ENCODE measurements around the gene RASA3. TPM values are rescaled to one million over a fixed set of nuclear protein-coding genes. Genes with fewer than 3 reads are reported as not detected.

RASA3 gene
- total RNA-seq, 3 donors from 2014 or later = 7.9 to 19.0 (median 8.4) TPM

GRCh38 chr13:114081761-114082681 is 50.4 kb downstream of the RASA3 start:
- peak in 2 of 3 donors; percentile 25 to 48 for DNase-seq
- Histone ChIP-seq H3K4me3 (no peak overlapping the region), H3K36me3 (ENCODE audit: low read depth) (no peaks in the 10 kb centered on the region), H3K4me1 (ENCODE audit: low read depth) (peaks cover 16% of the 10 kb centered on the region), H3K9me3 (no peaks in the 10 kb centered on the region)
- ATAC-seq = peak; percentile 53
- no peak for TF ChIP-seq CTCF (IDR thresholded peaks at IDR 0.05)
- intact Hi-C loops (cut with DNase I, micrococcal nuclease) = no loop called here

GRCh38 chr13:114080739-114081561 is 51.5 kb downstream of the RASA3 start:
- intact Hi-C loops (cut with DNase I, micrococcal nuclease) = no loop called here
- no peak for TF ChIP-seq CTCF (IDR thresholded peaks at IDR 0.05)
- Histone ChIP-seq H3K4me1 (ENCODE audit: low read depth) (peaks cover 16% of the 10 kb centered on the region), H3K4me3 (no peak overlapping the region), H3K9me3 (no peaks in the 10 kb centered on the region), H3K36me3 (ENCODE audit: low read depth) (no peaks in the 10 kb centered on the region)
- peak in 2 of 3 donors; percentile 19 to 42 for DNase-seq
- ATAC-seq = no peak

- Histone ChIP-seq H3K9me3 (no peaks in the 10 kb centered on the region), H3K4me1 (ENCODE audit: low read depth) (peaks cover 16% of the 10 kb centered on the region), H3K4me3 (no peak overlapping the region), H3K36me3 (ENCODE audit: low read depth) (no peaks in the 10 kb centered on the region)
- TF ChIP-seq CTCF (IDR thresholded peaks at IDR 0.05) = no peak
- intact Hi-C loops (cut with DNase I, micrococcal nuclease) = no loop called here
- DNase-seq (peak in 2 of 3 donors; percentile 25 to 50), ATAC-seq (no peak)
Observed at GRCh38 chr13:114079601-114080536, 52.6 kb downstream of the RASA3 start.

- no peak for TF ChIP-seq CTCF (IDR thresholded peaks at IDR 0.05)
- ATAC-seq (peak; percentile 79), DNase-seq (peak; percentile 52 to 65 (median 57))
- intact Hi-C loops (cut with DNase I, micrococcal nuclease) = no loop called here
- Histone ChIP-seq H3K36me3 (ENCODE audit: low read depth) (no peaks in the 10 kb centered on the region), H3K4me1 (ENCODE audit: low read depth) (peaks cover 16% of the 10 kb centered on the region), H3K9me3 (no peaks in the 10 kb centered on the region), H3K4me3 (no peak overlapping the region)
Observed at GRCh38 chr13:114078461-114079451, 53.7 kb downstream of the RASA3 start.

Measured in mucosa of descending colon (tissue), 3 donors.